SK-N-SH treated with all-trans-retinoic acid at 6 μM for 48 hours (cell line): ENCODE measurements around the gene LRRN1.
"Not testable (repeated sequence)": the region's sequence is repeated elsewhere in the genome, so short reads cannot be mapped to it uniquely, and the experiment has no call there.

Experiments used
- ARNTL ChIP-seq: fragments of 450-650 bp; formaldehyde crosslinking; IDR thresholded peaks from 2 replicates; pipeline ENCODE4 v1.5.0; 2020; ENCODE audit warnings: low read depth, mild to moderate bottlenecking, moderate library complexity, borderline replicate concordance
- CSDC2 ChIP-seq: fragments of 250-450 bp; sonication (Bioruptor Pico); IDR thresholded peaks from 2 replicates; pipeline ENCODE4 v1.5.0; 2020; ENCODE audit warnings: mild to moderate bottlenecking, moderate library complexity
- ESRRG ChIP-seq: fragments of 250-450 bp; sonication (Bioruptor Pico); IDR thresholded peaks from 2 replicates; pipeline ENCODE4 v1.6.1; 2021; ENCODE audit warnings: mild to moderate bottlenecking
- ISL1 ChIP-seq: fragments of 250-450 bp; sonication (Bioruptor Pico); IDR thresholded peaks from 2 replicates; pipeline ENCODE4 v2.1.2; 2022; ENCODE audit warnings: mild to moderate bottlenecking, moderate library complexity
- OSR1 ChIP-seq: fragments of 250-450 bp; sonication (Bioruptor Pico); IDR thresholded peaks from 2 replicates; pipeline ENCODE4 v1.8.0; 2022; ENCODE audit warnings: moderate library complexity, mild to moderate bottlenecking, inconsistent platforms
- PPARA ChIP-seq: fragments of 250-450 bp; sonication (Bioruptor Pico); IDR thresholded peaks from 2 replicates; pipeline ENCODE4 v1.5.0; 2020; ENCODE audit warnings: mild to moderate bottlenecking, borderline replicate concordance
- RARB ChIP-seq: fragments of 250-450 bp; sonication (Bioruptor Pico); IDR thresholded peaks from 2 replicates; pipeline ENCODE4 v1.8.0; 2021; ENCODE audit warnings: mild to moderate bottlenecking, moderate library complexity
- ZC3H10 ChIP-seq: fragments of 250-450 bp; sonication (Bioruptor Pico); IDR thresholded peaks from 2 replicates; pipeline ENCODE4 v1.5.1; 2021; ENCODE audit warnings: mild to moderate bottlenecking, moderate library complexity
- ZFP3 ChIP-seq: fragments of 250-450 bp; sonication (Bioruptor Pico); IDR thresholded peaks from 2 replicates; pipeline ENCODE4 v1.5.0; 2020; ENCODE audit warnings: mild to moderate bottlenecking, moderate library complexity
- ZFP30 ChIP-seq: fragments of 450-650 bp; formaldehyde crosslinking; IDR thresholded peaks from 2 replicates; pipeline ENCODE4 v1.5.0; 2022; ENCODE audit warnings: mild to moderate bottlenecking, moderate library complexity
- TF ChIP-seq, protein P1 (sequence below): fragments of 250-450 bp; sonication (Bioruptor Pico); IDR thresholded peaks from 2 replicates; pipeline ENCODE4 v1.8.0; 2020; ENCODE audit warnings: mild to moderate bottlenecking, moderate library complexity, borderline replicate concordance

DNA sequence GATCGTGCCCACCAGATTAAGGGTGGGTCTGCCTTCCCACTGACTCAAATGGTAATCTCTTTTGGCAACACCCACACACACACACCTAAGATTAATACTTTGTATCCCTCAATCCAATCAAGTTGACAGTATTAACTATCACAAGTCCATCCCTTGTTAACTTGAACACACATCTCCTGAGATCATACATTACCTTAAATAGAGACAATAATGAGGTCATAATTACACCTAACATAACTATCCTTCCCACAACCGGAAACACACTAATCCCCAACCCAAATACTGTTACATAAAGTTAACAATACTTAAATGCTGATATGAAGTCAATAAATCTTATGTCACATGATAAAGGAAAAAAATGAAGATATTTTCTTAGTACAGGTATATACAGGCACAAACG is 29.2 kb downstream of the LRRN1 start:
- TF ChIP-seq RARB (CRISPR knock-in tag); ZC3H10 (CRISPR knock-in tag); ARNTL (CRISPR knock-in tag); ISL1 (CRISPR knock-in tag); PPARA; OSR1 (CRISPR knock-in tag); ESRRG (CRISPR knock-in tag); CSDC2; ZFP30 (CRISPR knock-in tag); ZFP3 (CRISPR knock-in tag): not testable (repeated sequence)
- TF ChIP-seq, protein P1, sequence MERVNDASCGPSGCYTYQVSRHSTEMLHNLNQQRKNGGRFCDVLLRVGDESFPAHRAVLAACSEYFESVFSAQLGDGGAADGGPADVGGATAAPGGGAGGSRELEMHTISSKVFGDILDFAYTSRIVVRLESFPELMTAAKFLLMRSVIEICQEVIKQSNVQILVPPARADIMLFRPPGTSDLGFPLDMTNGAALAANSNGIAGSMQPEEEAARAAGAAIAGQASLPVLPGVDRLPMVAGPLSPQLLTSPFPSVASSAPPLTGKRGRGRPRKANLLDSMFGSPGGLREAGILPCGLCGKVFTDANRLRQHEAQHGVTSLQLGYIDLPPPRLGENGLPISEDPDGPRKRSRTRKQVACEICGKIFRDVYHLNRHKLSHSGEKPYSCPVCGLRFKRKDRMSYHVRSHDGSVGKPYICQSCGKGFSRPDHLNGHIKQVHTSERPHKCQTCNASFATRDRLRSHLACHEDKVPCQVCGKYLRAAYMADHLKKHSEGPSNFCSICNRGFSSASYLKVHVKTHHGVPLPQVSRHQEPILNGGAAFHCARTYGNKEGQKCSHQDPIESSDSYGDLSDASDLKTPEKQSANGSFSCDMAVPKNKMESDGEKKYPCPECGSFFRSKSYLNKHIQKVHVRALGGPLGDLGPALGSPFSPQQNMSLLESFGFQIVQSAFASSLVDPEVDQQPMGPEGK (CRISPR knock-in tag) = not testable (repeated sequence)
